Ishikawa (cell line): ENCODE results near the gene TNFRSF8.

Experiments
- CEBPB ChIP-seq: IDR thresholded peaks from 2 replicates; pipeline ENCODE4 v1.6.1; 2012
- CREB1 ChIP-seq: IDR thresholded peaks from 2 replicates; pipeline ENCODE4 v1.6.1; 2012; ENCODE audit warnings: low read depth
- EP300 ChIP-seq: IDR thresholded peaks from 2 replicates; pipeline ENCODE4 v1.6.1; 2012; ENCODE audit warnings: borderline replicate concordance
- NFIC ChIP-seq: IDR thresholded peaks from 2 replicates; pipeline ENCODE4 v1.6.1; 2012
- RAD21 ChIP-seq: IDR thresholded peaks from 2 replicates; pipeline ENCODE4 v1.6.1; 2012; ENCODE audit warnings: low read depth
- TAF1 ChIP-seq: IDR thresholded peaks from 2 replicates; pipeline ENCODE4 v1.6.1; 2012; ENCODE audit warnings: low read depth, mild to moderate bottlenecking
- TCF12 ChIP-seq: IDR thresholded peaks from 2 replicates; pipeline ENCODE4 v1.6.1; 2012; ENCODE audit warnings: low read depth
- TEAD4 ChIP-seq: IDR thresholded peaks from 2 replicates; pipeline ENCODE4 v1.6.1; 2012
- YY1 ChIP-seq: IDR thresholded peaks from 2 replicates; pipeline ENCODE4 v1.6.1; 2012; ENCODE audit warnings: low read depth
- ZBTB7A ChIP-seq: IDR thresholded peaks from 2 replicates; pipeline ENCODE4 v1.6.1; 2012; ENCODE audit warnings: low read depth
- TF ChIP-seq, protein P1 (sequence below): IDR thresholded peaks from 2 replicates; pipeline ENCODE4 v1.6.1; 2012; ENCODE audit warnings: low read depth, mild to moderate bottlenecking
- TF ChIP-seq, protein P2 (sequence below): IDR thresholded peaks from 2 replicates; pipeline ENCODE4 v1.6.1; 2012

DNA sequence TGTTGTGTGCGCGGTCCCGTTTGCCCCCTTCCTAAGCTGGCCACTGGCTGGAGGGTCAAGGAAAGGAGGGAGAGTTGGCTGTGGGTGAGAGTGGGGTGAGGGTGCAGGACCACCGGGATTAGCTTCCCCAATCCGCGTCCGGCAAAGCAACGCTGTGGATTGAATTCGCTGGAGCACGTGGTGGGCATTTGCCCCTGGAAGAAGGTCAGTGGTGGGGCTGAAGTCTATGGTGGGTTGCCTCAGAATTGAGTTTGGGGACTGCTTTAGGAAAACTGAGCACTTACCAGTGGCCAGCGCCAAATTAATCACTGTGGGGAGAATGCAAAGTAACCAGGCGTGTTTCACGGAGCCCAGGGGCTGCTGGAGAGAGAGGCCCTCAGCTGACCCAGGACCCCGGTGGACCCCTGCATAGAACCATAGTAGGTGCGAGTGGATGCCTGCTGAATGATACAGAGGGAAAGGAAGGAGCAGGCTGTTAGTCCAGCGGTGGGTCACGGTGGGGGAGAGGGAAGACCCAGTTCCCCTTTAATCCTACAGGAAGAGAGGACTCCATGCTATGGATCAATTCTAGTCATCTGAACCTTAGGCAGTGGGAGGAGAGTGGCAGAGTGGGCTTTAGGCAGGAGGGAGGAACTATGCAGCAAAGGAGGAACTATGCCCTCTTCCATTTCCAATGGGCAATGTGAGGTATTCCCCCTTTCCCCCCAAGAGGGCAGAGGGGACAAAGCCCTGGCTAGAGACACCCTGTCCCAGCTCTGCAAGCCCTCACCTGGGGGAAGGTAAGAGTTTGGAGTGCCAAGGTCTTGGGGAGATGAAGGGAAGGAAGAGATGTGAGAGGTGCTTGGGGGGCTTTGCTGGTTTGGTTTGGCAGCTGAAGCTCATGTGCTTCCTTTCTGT lies 1.2 kb downstream of the TNFRSF8 start:
- TF ChIP-seq, protein P1, sequence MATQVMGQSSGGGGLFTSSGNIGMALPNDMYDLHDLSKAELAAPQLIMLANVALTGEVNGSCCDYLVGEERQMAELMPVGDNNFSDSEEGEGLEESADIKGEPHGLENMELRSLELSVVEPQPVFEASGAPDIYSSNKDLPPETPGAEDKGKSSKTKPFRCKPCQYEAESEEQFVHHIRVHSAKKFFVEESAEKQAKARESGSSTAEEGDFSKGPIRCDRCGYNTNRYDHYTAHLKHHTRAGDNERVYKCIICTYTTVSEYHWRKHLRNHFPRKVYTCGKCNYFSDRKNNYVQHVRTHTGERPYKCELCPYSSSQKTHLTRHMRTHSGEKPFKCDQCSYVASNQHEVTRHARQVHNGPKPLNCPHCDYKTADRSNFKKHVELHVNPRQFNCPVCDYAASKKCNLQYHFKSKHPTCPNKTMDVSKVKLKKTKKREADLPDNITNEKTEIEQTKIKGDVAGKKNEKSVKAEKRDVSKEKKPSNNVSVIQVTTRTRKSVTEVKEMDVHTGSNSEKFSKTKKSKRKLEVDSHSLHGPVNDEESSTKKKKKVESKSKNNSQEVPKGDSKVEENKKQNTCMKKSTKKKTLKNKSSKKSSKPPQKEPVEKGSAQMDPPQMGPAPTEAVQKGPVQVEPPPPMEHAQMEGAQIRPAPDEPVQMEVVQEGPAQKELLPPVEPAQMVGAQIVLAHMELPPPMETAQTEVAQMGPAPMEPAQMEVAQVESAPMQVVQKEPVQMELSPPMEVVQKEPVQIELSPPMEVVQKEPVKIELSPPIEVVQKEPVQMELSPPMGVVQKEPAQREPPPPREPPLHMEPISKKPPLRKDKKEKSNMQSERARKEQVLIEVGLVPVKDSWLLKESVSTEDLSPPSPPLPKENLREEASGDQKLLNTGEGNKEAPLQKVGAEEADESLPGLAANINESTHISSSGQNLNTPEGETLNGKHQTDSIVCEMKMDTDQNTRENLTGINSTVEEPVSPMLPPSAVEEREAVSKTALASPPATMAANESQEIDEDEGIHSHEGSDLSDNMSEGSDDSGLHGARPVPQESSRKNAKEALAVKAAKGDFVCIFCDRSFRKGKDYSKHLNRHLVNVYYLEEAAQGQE = no peak
- TF ChIP-seq, protein P2, sequence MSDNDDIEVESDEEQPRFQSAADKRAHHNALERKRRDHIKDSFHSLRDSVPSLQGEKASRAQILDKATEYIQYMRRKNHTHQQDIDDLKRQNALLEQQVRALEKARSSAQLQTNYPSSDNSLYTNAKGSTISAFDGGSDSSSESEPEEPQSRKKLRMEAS = no peak
- TF ChIP-seq CEBPB = no peak
- no peak for TF ChIP-seq ZBTB7A
- TF ChIP-seq NFIC = no peak
- TF ChIP-seq CREB1 = no peak
- no peak for TF ChIP-seq RAD21
- no peak for TF ChIP-seq TEAD4
- no peak for TF ChIP-seq TAF1
- no peak for TF ChIP-seq YY1
- TF ChIP-seq EP300 = no peak
- TF ChIP-seq TCF12 = no peak
